ENCODE data around the gene DBI.

DNA sequence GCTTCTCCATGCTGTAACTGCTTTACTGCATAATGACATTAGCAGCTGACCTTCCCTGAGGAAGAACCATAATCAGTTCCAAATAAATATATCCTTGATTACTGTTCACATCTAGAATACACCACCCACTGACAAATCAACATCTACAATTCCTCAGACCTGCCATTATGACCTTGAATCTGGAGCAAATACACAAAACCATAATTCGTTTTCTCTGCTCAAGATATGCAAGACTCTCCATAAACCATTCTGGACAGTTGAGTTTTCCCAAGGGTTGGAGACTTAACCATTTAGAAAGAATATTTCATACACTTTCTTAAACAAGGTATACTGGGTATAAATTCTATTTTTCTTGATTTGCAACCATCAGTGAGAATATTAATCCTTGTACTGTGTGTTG is 11.9 kb upstream of the DBI start:
- TF ChIP-seq POLR2A (IDR thresholded peaks at IDR 0.05), result no peak
- TF ChIP-seq, protein P1, sequence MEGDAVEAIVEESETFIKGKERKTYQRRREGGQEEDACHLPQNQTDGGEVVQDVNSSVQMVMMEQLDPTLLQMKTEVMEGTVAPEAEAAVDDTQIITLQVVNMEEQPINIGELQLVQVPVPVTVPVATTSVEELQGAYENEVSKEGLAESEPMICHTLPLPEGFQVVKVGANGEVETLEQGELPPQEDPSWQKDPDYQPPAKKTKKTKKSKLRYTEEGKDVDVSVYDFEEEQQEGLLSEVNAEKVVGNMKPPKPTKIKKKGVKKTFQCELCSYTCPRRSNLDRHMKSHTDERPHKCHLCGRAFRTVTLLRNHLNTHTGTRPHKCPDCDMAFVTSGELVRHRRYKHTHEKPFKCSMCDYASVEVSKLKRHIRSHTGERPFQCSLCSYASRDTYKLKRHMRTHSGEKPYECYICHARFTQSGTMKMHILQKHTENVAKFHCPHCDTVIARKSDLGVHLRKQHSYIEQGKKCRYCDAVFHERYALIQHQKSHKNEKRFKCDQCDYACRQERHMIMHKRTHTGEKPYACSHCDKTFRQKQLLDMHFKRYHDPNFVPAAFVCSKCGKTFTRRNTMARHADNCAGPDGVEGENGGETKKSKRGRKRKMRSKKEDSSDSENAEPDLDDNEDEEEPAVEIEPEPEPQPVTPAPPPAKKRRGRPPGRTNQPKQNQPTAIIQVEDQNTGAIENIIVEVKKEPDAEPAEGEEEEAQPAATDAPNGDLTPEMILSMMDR (IDR thresholded peaks at IDR 0.05), result no peak

Measured in testis (tissue), 2 donors.